Adipocyte (in vitro differentiated cells): ENCODE data around the gene ANKDD1B.
A peak's percentile ranks its signal among the peaks of the same experiment; 100 is the strongest.
"Not testable (repeated sequence)": the region's sequence is repeated elsewhere in the genome, so short reads cannot be mapped to it uniquely, and the experiment has no call there.

Experiments
- DNase-seq: peaks from one replicate; pipeline ENCODE4 v3.0.0-alpha.2; 2015; ENCODE audit warnings: low read depth
- H3K27me3 ChIP-seq: replicated peaks from 2 replicates; pipeline ENCODE4 v1.7.0; 2013; ENCODE audit warnings: mild to moderate bottlenecking, low read length, moderate library complexity; ENCODE audit not compliant: control insufficient read depth, insufficient read depth
- H3K36me3 ChIP-seq: 2 replicates; pipeline ENCODE4 v1.7.0; 2013; ENCODE audit warnings: low read length, mild to moderate bottlenecking, moderate library complexity; ENCODE audit not compliant: control insufficient read depth, insufficient read depth, severe bottlenecking
- H3K4me1 ChIP-seq: 2 replicates; pipeline ENCODE4 v1.7.0; 2013; ENCODE audit warnings: mild to moderate bottlenecking, low read length, moderate library complexity; ENCODE audit not compliant: control insufficient read depth, insufficient read depth
- H3K4me3 ChIP-seq: 2 replicates; pipeline ENCODE4 v1.7.0; 2013; ENCODE audit warnings: mild to moderate bottlenecking, low read length, moderate library complexity
- H3K9ac ChIP-seq: 2 replicates; pipeline ENCODE4 v1.7.0; 2013; ENCODE audit warnings: mild to moderate bottlenecking, low read length, moderate library complexity
- H3K9me3 ChIP-seq: 2 replicates; pipeline ENCODE4 v1.7.0; 2013; ENCODE audit warnings: mild to moderate bottlenecking, low read length, moderate library complexity; ENCODE audit not compliant: control insufficient read depth

Gene ANKDD1B

DNA sequence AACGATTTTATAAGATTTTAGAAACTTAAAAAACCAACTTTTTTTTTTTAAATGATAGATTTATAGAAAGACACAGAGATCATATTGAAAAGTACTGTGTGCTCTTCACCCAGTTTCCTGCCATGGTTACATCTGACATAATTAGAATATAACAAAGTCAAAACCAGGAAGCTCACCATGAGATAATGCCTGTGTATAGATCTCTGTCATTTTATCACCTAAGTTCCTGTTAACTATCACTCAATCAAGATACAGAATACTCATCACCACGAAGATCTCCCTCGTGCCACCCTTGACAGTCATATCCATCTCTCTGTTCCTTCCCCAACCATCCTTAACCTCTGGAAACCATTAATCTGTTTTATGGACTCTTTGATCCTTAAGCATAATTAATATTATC lies 66.9 kb downstream of the ANKDD1B start:
- Histone ChIP-seq H3K4me1 (peaks cover 17% of the 10 kb centered on the region), H3K4me3 (no peak overlapping the region), H3K9ac (no peak overlapping the region), H3K36me3 (peaks cover 8% of the 10 kb centered on the region), H3K9me3 (no peaks in the 10 kb centered on the region), H3K27me3 (no peaks in the 10 kb centered on the region)
- DNase-seq, result no peak

DNA sequence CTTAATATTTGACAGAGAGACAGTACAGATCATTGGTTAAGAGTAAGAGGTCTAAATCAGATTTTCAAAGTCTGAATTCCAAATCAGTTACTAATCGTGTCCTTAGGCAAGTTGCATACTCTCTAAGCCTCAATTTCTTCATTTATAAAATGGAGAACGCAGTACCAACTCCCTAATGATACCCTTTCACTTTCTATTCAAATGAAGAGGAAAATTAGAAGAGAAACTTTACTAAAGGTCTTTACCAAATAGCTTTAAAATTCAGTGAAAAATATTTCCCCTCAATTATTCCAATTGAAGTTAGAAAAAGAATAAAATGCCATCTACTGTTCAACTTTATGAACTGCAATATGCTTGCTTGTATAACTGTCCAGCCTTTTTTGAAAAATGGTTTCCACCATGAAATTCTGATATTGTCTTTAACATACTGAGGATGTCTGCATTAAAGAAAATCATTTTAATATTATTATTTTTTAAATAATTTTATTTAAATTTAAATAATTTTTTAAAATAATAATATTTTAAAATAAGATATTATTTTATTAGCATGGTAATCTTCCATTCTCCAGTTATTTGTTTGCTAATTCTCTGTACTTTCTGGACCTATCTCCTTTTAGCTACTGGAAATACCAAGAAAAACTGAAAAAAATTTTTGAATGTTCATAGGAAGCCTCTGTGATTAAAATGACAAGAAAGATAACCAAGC lies 70.0 kb downstream of the ANKDD1B start:
- Histone ChIP-seq H3K9me3 (no peaks in the 10 kb centered on the region), H3K27me3 (no peaks in the 10 kb centered on the region), H3K36me3 (peaks cover 12% of the 10 kb centered on the region), H3K4me1 (peaks cover 17% of the 10 kb centered on the region), H3K4me3 (peak overlapping the region; percentile 81), H3K9ac (peak overlapping the region; percentile 79)
- DNase-seq, result peak; percentile 80

DNA sequence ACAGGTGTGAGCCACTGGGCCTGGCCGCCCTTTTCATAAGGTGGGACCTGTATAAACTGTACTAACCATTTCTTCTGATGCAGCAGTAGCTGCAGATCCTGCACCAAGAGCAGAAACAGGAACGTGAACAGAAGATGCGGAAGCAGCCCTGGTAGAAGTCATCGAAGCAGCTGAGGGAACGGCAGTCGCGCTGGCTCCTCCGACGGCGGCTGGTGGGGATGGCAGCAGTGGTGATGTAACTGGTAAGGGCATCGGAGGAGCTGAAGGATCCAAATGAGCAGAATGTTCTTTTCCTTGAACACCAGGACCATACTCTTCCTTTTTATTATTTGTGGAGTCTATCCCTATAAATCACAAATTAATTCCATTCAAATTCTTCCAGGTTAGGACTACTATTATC lies 73.9 kb downstream of the ANKDD1B start:
- Histone ChIP-seq H3K27me3 (no peaks in the 10 kb centered on the region), H3K36me3 (peaks cover 37% of the 10 kb centered on the region), H3K9me3 (no peaks in the 10 kb centered on the region), H3K4me3 (no peak overlapping the region), H3K4me1 (peaks cover 9% of the 10 kb centered on the region), H3K9ac (no peak overlapping the region)
- no peak for DNase-seq

GRCh38 chr5:75686480-75686879 lies 75.2 kb downstream of the ANKDD1B start:
- Histone ChIP-seq H3K4me1 (no peaks in the 10 kb centered on the region), H3K4me3 (no peak overlapping the region), H3K36me3 (peaks cover 45% of the 10 kb centered on the region), H3K27me3 (no peaks in the 10 kb centered on the region), H3K9ac (no peak overlapping the region), H3K9me3 (no peaks in the 10 kb centered on the region)
- no peak for DNase-seq

- H3K9me3 ChIP-seq, result no peaks in the 10 kb centered on the region
Observed at GRCh38 chr5:75690669-75691068, 79.4 kb downstream of the ANKDD1B start.

DNA sequence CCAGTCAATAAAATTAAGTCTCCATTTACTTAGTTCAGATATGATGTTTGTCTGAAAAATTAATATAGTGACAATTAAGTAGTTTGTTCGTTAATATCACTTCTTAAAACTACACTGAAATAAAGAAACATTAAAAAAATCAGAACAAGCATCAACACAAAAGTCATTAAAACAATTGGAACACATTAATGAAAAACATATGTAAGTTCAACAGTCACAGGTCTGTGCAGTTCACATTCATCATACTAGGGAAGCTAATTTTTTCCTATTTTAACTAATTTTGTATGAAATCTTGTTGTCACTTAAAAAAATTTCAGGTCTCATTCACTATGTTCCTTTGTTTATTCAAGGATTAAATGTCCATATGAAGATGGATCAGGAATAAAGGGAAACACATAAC lies 83.5 kb downstream of the ANKDD1B start:
- no peaks in the 10 kb centered on the region for H3K4me1 ChIP-seq
- no peaks in the 10 kb centered on the region for H3K27me3 ChIP-seq
- H3K9me3 ChIP-seq, result no peaks in the 10 kb centered on the region
- H3K36me3 ChIP-seq, result peaks cover 29% of the 10 kb centered on the region
- H3K9ac ChIP-seq, result no peak overlapping the region
- DNase-seq, result no peak
- H3K4me3 ChIP-seq, result no peak overlapping the region

More at GRCh38 chr5:75690669-75691068, 79.4 kb downstream of the ANKDD1B start:
- no peaks in the 10 kb centered on the region for H3K4me1 ChIP-seq
- no peak overlapping the region for H3K9ac ChIP-seq
- peaks cover 50% of the 10 kb centered on the region for H3K36me3 ChIP-seq
- no peak for DNase-seq
- H3K27me3 ChIP-seq, result no peaks in the 10 kb centered on the region
- no peak overlapping the region for H3K4me3 ChIP-seq

- DNase-seq, H3K4me1 ChIP-seq, H3K9me3 ChIP-seq: not testable (repeated sequence)
Observed at GRCh38 chr5:75695472-75696351, 84.5 kb downstream of the ANKDD1B start.

DNA sequence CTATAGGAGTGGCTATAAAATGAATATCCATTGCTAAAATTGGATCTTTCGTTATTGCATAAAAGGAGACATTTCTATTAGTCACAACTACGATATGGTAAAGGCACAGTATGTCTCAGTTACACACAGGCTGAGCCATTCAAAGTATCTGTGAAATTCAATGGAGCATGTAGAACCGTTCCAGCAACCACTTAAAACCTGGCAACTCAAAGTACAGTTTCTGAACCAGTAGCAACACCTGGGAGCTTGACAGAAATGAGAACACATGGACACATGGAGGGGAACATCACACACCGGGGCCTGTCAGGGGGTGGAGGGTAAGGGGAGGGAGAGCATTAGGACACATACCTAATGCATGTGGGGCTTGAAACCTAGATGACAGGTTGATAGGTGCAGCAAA lies 90.6 kb downstream of the ANKDD1B start:
- DNase-seq, result no peak
- H3K36me3 ChIP-seq, result peaks cover 26% of the 10 kb centered on the region
- H3K9ac ChIP-seq, result no peak overlapping the region
- H3K4me3 ChIP-seq, result no peak overlapping the region
- no peaks in the 10 kb centered on the region for H3K9me3 ChIP-seq
- no peaks in the 10 kb centered on the region for H3K27me3 ChIP-seq
- H3K4me1 ChIP-seq, result no peaks in the 10 kb centered on the region

More at GRCh38 chr5:75695472-75696351, 84.5 kb downstream of the ANKDD1B start:
- H3K9ac ChIP-seq, H3K4me3 ChIP-seq, H3K27me3 ChIP-seq: not testable (repeated sequence)
- H3K36me3 ChIP-seq, result peaks cover 21% of the 10 kb centered on the region

- H3K9me3 ChIP-seq, result no peaks in the 10 kb centered on the region
- DNase-seq, result no peak
- peaks cover 38% of the 10 kb centered on the region for H3K36me3 ChIP-seq
- no peak overlapping the region for H3K9ac ChIP-seq
- no peaks in the 10 kb centered on the region for H3K27me3 ChIP-seq
- H3K4me1 ChIP-seq, result no peaks in the 10 kb centered on the region
- H3K4me3 ChIP-seq, result no peak overlapping the region
Observed at GRCh38 chr5:75706016-75706415, 94.8 kb downstream of the ANKDD1B start.

DNA sequence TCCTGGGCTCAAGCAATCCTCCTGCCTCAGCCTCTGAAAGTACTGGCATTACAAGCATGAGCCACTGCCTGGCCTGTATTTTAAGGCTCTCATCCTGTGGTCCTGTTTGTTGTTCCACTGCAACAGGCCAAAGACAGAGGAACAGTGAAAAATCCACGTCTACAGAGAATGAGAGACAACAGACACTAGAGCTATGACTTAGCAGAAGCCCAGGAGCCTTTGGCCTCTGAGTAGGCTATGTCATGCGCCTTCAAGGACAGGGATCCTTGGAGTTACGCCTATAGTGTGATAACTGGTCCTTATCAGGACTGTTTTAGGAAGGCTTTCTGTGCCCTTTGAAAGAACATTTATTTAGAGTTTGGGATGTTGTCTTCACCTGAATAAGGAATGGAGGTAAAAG lies 95.5 kb downstream of the ANKDD1B start:
- no peaks in the 10 kb centered on the region for H3K9me3 ChIP-seq
- H3K9ac ChIP-seq, result no peak overlapping the region
- H3K4me3 ChIP-seq, result no peak overlapping the region
- no peaks in the 10 kb centered on the region for H3K27me3 ChIP-seq
- H3K4me1 ChIP-seq, result no peaks in the 10 kb centered on the region
- peaks cover 37% of the 10 kb centered on the region for H3K36me3 ChIP-seq
- DNase-seq, result no peak

GRCh38 chr5:75707911-75708509 lies 96.8 kb downstream of the ANKDD1B start:
- no peaks in the 10 kb centered on the region for H3K27me3 ChIP-seq
- no peaks in the 10 kb centered on the region for H3K9me3 ChIP-seq
- no peak overlapping the region for H3K4me3 ChIP-seq
- H3K36me3 ChIP-seq, result peaks cover 25% of the 10 kb centered on the region
- DNase-seq, result no peak
- no peak overlapping the region for H3K9ac ChIP-seq
- no peaks in the 10 kb centered on the region for H3K4me1 ChIP-seq
